RWPE2 (cell line): ENCODE results near the gene LARGE1.

Experiments used
- ATAC-seq: fragments of 200-7000 bp; cut with Tn5 transposase; 3 replicates; pipeline ENCODE4 v1.9.1; 2021; ENCODE audit warnings: low read depth
- DNase-seq: peaks from one replicate; pipeline ENCODE4 v3.0.0-alpha.2; 2020; ENCODE audit warnings: low spot score
- H3K27ac ChIP-seq: fragments of 450-650 bp; 2 replicates; pipeline ENCODE4 v1.5.1; 2017; ENCODE audit warnings: mild to moderate bottlenecking; ENCODE audit not compliant: poor library complexity, severe bottlenecking
- H3K27me3 ChIP-seq: fragments of 250-450 bp; sonication (Bioruptor Pico); 2 replicates; pipeline ENCODE4 v1.5.1; 2021; ENCODE audit warnings: mild to moderate bottlenecking, moderate library complexity; ENCODE audit not compliant: insufficient read depth, poor library complexity, severe bottlenecking
- H3K36me3 ChIP-seq: fragments of 250-450 bp; sonication (Bioruptor Pico); 2 replicates; pipeline ENCODE4 v1.5.1; 2020; ENCODE audit warnings: low read depth, mild to moderate bottlenecking, moderate library complexity
- H3K4me1 ChIP-seq: fragments of 250-450 bp; sonication (Bioruptor Pico); 2 replicates; pipeline ENCODE4 v1.5.1; 2021; ENCODE audit warnings: mild to moderate bottlenecking, moderate library complexity; ENCODE audit not compliant: insufficient read depth, poor library complexity, severe bottlenecking
- H3K4me3 ChIP-seq: fragments of 250-450 bp; sonication (Bioruptor Pico); 2 replicates; pipeline ENCODE4 v1.5.1; 2021; ENCODE audit warnings: mild to moderate bottlenecking, moderate library complexity; ENCODE audit not compliant: severe bottlenecking
- H3K9me3 ChIP-seq: fragments of 250-450 bp; sonication (Bioruptor Pico); 2 replicates; pipeline ENCODE4 v1.5.1; 2021; ENCODE audit warnings: mild to moderate bottlenecking, moderate library complexity; ENCODE audit not compliant: severe bottlenecking
- TF ChIP-seq, protein P1 (sequence below): fragments of 450-650 bp; IDR thresholded peaks from one replicate; pipeline ENCODE4 v1.5.1; 2017; ENCODE audit warnings: mild to moderate bottlenecking, moderate library complexity; ENCODE audit not compliant: poor library complexity, severe bottlenecking

The LARGE1 gene

DNA sequence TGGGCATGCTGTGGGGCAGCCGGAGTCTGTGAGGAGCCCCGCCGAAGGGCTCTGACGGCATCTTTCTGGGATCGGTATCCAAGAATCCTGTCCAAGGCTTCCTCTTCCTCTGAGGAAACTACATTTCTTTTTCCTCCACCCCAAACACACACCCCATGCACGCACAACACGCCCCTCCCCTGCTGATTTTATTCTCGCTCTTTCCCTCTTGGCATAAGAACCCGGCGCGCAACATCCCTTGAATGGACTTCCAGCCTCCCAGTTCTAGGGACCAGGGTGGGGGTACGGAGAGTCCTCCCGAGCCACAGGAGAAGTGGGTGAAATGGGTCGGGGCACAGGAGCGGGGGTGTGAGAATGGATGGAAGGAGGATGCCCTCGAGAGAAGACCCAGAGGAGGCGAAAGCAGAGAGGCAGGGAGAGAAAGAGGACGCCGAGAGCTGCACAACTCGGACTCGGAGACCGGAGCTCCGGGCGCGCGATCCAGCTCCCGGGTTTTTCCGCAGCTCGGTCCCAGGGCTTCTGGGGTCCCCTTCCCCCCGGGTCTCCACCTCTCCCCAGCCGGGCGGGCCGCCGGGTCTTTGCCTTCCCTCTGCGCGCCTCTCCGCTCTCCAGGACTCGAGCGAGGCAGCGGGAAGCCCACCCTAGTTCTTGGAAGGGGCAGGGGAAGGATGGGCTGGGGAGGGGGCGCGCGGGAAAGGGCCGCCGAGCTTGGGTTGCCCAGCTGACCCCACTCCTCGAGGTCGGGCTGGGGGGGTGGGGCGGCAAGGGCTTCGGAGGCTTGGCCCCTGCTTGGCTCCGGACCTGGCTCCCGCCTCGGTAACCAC lies 1.5 kb upstream of the LARGE1 start:
- no peak overlapping the region for H3K27ac ChIP-seq
- ATAC-seq, result peak; percentile 3; the same call in 1 of the 3 replicates
- no peaks in the 10 kb centered on the region for H3K36me3 ChIP-seq
- no peaks in the 10 kb centered on the region for H3K9me3 ChIP-seq
- no peak for DNase-seq
- TF ChIP-seq, protein P1, sequence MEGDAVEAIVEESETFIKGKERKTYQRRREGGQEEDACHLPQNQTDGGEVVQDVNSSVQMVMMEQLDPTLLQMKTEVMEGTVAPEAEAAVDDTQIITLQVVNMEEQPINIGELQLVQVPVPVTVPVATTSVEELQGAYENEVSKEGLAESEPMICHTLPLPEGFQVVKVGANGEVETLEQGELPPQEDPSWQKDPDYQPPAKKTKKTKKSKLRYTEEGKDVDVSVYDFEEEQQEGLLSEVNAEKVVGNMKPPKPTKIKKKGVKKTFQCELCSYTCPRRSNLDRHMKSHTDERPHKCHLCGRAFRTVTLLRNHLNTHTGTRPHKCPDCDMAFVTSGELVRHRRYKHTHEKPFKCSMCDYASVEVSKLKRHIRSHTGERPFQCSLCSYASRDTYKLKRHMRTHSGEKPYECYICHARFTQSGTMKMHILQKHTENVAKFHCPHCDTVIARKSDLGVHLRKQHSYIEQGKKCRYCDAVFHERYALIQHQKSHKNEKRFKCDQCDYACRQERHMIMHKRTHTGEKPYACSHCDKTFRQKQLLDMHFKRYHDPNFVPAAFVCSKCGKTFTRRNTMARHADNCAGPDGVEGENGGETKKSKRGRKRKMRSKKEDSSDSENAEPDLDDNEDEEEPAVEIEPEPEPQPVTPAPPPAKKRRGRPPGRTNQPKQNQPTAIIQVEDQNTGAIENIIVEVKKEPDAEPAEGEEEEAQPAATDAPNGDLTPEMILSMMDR, result no peak
- H3K4me3 ChIP-seq, result peak overlapping the region; percentile 47
- peaks cover 62% of the 10 kb centered on the region for H3K27me3 ChIP-seq
- no peaks in the 10 kb centered on the region for H3K4me1 ChIP-seq

DNA sequence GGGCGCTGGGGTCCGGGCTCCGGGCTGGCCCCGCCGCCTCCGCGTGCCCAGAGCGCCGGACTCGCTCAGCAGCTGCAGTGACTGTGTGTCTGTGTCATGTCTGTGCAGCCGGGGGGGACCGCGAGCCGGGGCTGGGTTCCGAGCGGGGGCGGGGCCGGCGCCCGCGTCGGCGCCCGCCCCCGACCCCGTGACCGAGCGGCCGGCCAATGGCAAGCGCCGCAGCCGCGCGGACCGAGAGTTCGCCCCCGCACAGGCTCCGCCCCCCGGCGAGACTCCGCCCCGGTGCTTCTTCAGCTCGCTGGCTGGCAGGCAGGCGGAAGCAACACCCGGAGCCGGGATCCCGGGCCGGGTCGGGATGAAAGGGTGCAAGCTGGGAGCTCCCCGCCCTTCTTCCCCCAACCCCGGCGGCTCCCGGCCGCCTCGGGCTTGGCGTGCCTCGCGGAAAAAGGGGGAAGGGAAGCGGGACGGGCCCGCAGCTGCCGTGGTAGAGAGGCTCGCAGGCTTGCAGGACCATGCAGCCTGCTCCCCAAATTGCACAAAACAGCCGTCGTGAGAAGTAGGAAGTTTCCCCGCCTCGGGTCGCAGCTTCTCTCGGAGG lies 750 bp upstream of the LARGE1 start:
- H3K4me1 ChIP-seq, result no peaks in the 10 kb centered on the region
- peaks cover 62% of the 10 kb centered on the region for H3K27me3 ChIP-seq
- peak overlapping the region; percentile 47 for H3K4me3 ChIP-seq
- DNase-seq (peak; percentile 83), ATAC-seq (peak; percentile 82)
- H3K9me3 ChIP-seq, result no peaks in the 10 kb centered on the region
- TF ChIP-seq, protein P1, result no peak
- no peaks in the 10 kb centered on the region for H3K36me3 ChIP-seq
- H3K27ac ChIP-seq, result no peak overlapping the region

DNA sequence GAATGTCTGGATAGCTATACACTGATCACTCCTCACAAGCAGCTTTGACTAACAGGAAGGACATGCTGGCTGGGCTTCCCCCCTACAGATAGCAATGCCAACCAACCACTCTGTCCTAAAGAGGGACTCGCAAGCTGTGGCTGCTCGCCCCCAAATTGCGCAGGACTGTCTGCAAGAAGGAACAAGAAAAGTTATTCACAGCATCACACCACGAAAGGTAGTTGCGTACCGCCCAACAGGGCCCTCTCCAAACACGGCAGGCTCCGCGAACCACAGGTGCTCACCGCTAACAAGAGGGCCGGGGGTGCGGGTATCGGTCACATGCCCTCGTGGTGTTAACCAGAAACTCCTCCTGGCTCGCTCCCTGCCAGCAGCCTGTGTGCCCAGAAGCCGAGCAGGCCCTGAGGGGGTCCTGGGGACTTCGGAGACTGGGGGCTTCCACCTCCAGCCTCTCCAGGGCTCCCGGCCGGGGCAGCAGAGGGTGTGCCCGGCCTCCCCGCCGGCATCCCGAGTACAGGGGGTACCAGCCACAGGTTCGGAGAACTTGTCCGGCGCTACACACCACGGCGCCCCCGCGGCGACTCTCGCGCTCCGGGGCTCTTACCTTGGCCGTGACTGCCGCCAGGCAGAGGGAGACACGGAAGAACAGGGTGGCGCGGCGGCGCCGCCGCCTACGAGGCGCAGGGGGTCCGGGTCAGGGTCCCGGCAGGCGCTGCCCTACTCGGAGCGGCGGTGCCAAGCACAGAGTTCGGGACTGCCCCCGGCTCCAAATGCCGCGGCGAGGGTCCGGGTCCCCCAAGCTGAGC lies 682 bp downstream of the LARGE1 start:
- Histone ChIP-seq H3K36me3 (no peaks in the 10 kb centered on the region), H3K27me3 (peaks cover 55% of the 10 kb centered on the region), H3K4me3 (peak overlapping the region; percentile 47), H3K27ac (no peak overlapping the region), H3K4me1 (no peaks in the 10 kb centered on the region), H3K9me3 (no peaks in the 10 kb centered on the region)
- DNase-seq, result no peak
- ATAC-seq, result peak; percentile 20; the same call in 2 of the 3 replicates
- TF ChIP-seq, protein P1, result no peak

DNA sequence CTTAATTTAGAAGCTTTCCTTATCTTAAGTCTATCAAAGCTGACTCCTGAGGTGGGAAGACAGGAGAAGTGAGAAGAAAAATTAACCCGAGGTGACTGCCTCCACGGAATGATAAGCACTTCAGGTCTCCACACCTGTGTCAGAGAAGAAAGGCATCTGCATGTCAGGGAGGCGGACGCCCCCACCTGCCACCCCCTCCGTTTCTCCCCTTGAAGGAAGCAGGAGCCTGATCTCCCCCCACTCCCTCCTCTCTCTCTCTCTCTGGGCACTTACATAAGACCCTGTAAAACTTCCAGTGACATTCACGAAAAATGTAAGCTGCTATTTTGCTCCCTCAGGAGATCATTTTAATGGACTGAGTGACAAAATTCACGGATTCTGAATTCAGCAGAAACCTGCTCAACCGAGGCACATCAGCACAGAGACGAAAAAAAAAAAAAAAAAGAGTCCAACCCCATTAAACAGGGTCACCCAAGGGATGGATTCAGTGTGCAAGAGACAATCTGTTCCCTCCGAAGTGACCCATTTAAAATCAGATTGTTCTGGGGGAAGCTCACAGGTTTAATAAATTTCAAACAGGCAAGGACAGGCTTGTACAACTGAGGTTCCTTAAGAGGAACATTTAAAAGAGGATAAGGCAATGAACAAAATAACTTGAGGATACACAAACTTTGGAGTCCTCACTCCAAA lies 1.5 kb downstream of the LARGE1 start:
- H3K27me3 ChIP-seq, result peaks cover 52% of the 10 kb centered on the region
- no peak overlapping the region for H3K27ac ChIP-seq
- H3K4me1 ChIP-seq, result no peaks in the 10 kb centered on the region
- ATAC-seq (no peak), DNase-seq (no peak)
- no peaks in the 10 kb centered on the region for H3K36me3 ChIP-seq
- TF ChIP-seq, protein P1, result no peak
- no peaks in the 10 kb centered on the region for H3K9me3 ChIP-seq
- H3K4me3 ChIP-seq, result no peak overlapping the region
